CD1c-positive myeloid dendritic cell (primary cell): ENCODE measurements around the gene ZSWIM8.

Experiments
- DNase-seq: peaks from one replicate; pipeline ENCODE4 v3.0.0-alpha.2; 2016; ENCODE audit errors: extremely low spot score

ZSWIM8 gene

DNA sequence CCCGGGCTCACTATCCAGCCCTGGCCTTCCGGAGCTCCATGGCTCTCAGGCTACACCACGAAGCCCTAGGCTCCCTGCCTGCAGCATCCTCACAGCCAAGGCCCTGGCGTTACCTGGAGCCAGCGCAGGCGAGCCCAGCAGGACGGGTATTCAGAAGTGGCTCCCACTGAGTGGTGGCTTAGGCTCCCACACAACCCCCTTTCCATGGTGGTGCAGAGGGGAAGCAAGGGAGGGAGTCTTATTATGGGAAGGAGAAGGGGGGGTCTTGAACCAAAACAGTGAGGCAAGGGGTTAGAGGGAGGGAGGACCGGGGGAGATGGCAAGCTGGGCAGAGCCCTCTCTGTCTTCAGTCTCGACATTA, 55.6 kb downstream of the ZSWIM8 start:
- DNase-seq, result no peak

DNA sequence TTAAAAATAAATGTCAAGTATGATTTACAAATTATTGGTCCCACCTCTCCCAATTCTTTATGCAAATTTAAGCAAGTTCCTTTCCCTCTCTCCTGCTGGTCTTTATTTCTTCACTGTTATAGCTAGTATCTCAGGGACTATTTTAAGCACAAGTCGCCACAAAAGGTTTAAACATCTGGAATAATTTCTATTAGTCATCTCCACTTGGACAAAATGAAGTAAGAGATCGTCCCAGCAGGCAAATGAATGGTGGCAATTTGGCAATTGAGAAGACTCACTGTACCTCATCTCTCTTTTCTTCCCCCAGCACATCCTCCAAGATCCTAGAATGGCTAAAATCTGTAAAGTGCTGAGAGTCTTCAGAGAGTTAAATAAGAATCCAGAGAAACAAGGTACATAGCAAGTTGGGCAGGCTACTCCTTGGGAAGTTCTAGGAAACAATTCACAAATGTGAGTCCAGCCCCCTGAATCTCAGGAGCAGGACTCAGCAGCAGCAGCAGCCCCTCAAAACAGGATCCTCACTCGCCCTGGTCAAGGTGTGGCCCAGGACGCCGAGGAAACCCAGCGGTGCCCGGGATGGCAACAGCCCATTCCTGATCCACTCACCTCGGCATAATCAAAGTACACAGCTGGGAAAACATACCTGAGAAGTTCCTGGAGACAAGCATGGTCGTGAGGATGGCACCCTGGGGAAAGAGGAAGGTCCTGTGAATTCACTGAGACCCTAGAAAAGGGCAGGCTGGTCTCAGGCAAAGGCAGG, 56.3 kb downstream of the ZSWIM8 start:
- DNase-seq, result no peak

DNA sequence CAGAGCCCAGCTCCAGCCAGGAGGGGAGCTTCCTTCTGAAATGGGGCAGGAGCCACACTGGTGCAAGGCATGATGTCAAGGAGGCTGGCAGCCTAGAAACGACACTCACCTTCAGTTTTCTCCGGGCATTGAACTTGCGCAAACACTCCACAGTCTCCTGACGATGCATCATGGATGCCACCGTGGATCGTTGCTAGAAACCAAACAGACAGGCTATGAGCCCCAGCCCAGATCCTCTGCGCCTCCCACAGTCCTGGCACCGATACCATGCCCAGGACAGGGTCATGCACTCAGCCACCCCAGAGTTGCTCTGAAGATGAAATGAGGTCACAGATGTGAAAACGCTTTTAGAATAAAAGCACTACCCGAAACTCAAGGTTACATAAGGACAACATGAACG, 56.9 kb downstream of the ZSWIM8 start:
- DNase-seq, result no peak

DNA sequence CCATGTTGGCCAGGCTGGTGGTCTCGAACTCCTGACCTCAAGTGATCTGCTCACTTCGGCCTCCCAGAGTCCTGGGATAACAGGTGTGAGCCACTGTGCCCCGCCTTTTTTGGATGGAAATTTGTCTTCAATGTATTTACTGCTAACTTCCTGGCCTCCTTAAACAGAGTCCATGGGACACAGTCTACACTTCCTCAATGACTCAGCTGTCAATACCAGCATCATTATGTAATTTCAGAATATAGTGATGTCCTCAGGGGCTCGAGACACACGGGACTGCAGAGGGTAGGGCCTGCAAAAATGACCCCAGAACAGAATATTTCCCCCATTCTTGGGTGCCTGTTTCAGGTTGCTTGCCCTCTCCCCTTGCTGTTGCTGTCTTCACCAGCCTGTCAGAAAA, 57.9 kb downstream of the ZSWIM8 start:
- DNase-seq, result peak; percentile 49

DNA sequence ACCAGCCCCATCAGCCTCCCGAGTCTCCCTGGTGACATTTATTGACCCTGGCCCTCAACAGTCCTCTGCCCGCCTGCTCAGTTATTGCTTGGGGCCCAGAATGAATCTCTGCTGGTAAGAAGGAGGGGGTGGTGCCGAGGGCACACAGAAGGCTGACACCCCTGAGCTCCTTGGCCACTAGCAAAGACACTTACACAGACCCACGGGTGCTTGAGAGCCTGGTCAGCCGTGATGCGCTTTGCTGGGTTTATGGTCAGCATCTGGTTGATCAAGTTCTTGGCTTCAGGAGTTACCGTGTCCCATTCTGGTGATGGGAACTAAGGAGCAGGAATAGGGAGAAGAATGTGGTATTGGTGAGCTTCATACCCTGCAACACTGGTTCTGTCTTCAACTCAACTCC, 61.6 kb downstream of the ZSWIM8 start:
- no peak for DNase-seq

DNA sequence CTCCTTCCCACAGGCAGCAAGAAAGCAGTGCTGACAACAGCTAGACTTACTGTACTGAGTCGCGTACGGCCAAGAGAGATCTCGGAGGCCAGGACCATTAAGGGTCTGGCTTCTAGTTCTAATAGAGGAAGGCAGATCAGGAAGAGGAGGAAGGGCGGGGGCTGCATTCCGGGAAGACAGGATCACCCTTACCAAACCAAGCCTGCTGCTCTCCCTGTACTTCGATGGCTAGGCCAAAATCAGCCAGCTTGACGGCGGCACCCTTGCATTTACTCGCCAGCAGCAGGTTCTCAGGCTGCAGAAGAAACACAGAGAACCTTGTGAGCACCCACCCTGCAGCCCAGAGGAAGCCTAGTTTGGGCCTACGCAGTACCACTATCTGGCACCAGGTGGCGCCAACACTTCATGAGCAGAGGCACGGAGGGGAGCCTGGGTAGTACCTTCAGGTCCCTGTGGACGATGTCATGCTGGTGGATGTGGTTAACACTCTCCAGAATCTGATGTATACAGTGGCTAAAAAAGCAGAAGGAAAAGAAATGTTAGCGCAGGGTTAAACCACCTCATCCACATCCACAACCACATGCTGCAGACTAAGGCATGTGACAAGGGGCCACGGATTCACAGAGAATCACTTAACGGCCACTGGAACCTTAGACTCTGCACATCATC, 63.5 kb downstream of the ZSWIM8 start:
- DNase-seq, result peak; percentile 94

DNA sequence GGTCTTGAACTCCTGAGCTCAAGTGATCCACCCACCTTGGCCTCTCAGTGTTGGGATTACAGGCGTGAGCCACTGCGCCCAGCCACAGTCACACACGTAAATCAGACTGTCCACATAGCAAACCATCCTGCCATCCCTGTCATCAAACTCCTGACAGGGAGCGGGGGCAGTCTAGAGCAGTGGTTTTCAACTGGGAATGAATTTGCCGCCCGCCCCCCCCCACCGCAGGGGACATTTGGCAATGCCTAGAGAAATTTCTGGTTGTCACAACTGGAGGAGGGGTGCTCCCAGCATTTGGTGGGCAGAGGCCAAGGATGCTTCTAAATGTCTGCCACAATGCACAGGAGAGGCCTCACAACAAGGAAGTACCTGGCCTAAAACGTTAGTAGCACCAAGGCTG, 64.8 kb downstream of the ZSWIM8 start:
- no peak for DNase-seq

DNA sequence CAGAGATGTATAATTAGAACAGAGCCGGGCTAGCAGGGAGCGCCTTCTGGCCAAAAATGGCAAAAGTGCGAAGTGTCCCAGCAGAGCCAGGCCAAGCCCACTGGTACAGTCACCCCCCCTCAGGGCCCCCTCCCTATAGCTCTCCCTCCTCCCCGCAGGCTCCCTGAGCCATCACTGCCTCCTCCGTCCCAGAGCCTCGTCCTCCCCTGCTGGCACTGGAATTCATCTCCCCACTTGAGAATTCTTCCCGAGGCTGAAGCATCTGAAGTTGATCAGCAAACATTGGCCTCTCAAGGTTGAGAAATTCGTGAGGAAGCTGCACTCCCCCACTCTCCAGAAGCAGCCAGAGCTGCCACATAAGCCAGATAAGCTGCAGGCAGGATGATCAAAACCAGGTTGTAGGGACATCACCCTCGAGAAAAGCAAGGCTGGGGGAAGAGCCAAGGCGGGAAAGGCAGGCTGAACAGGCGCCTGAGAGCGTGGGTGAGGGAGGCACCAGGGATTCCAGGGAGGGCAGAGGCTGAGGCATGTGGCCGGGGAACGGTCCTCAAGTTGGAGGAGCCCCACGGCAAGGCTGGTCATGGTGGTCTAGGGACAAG, 65.6 kb downstream of the ZSWIM8 start:
- DNase-seq, result no peak
